IPS DF 6.9 (cell line): Measurements from ENCODE around the gene IL1RL1.
"Not testable (repeated sequence)": the region's sequence is repeated elsewhere in the genome, so short reads cannot be mapped to it uniquely, and the experiment has no call there.

Source experiments
- DNase-seq: peaks from one replicate; pipeline ENCODE4 v3.0.0-alpha.2; 2013; ENCODE audit warnings: low read depth, low spot score
- H3K27ac ChIP-seq: one replicate; pipeline ENCODE4 v1.5.1; 2013; ENCODE audit warnings: low read length, control low read depth
- H3K27me3 ChIP-seq: 2 replicates; pipeline ENCODE4 v1.6.1; 2013; ENCODE audit warnings: mild to moderate bottlenecking, low read length; ENCODE audit not compliant: control insufficient read depth, insufficient read depth
- H3K36me3 ChIP-seq: 2 replicates; pipeline ENCODE4 v1.6.1; 2013; ENCODE audit warnings: low read length; ENCODE audit not compliant: control insufficient read depth, insufficient read depth
- H3K4me1 ChIP-seq: 2 replicates; pipeline ENCODE4 v1.6.1; 2013; ENCODE audit warnings: low read length; ENCODE audit not compliant: control insufficient read depth, insufficient read depth
- H3K4me3 ChIP-seq: 2 replicates; pipeline ENCODE4 v1.5.1; 2013; ENCODE audit warnings: mild to moderate bottlenecking, low read length
- H3K9me3 ChIP-seq: 2 replicates; pipeline ENCODE4 v1.6.1; 2013; ENCODE audit warnings: low read length, inconsistent platforms; ENCODE audit not compliant: control insufficient read depth, insufficient read depth
- WGBS: extraction: QIAGEN DNeasy Blood & Tissue Kit; methylation state at CpG from one replicate; pipeline ENCODE4 v1.1.7; 2013; ENCODE audit warnings: mixed read lengths, missing lambda C conversion rate; ENCODE audit not compliant: insufficient read length, insufficient coverage; 5-methylcytosine and 5-hydroxymethylcytosine counted together

IL1RL1 gene

GRCh38 chr2:102313025-102313424 is 1.7 kb downstream of the IL1RL1 start:
- H3K27ac ChIP-seq = no peak overlapping the region

DNA sequence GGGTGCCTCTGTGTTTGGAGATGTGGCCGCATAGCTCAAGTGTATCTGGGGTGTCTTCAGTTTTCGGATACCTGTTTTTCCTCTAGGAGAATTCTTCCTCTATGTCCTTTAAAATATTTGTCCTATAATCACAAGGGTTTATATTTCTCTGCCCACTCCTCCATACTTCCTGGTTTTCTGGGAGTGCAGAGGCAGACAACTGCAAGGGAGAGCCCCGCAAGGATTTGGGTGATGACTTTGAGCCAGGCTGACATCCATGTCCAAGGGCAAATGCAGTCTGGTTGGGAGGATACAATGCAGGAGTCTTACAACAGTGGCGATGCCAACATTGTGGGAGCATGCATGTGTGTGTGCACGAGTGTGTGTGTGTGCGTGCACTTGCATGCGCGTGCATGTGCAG is 2.1 kb downstream of the IL1RL1 start:
- Histone ChIP-seq H3K9me3 (no peaks in the 10 kb centered on the region), H3K27ac (no peak overlapping the region), H3K27me3 (no peaks in the 10 kb centered on the region), H3K4me1 (no peaks in the 10 kb centered on the region), H3K4me3 (no peak overlapping the region), H3K36me3 (no peaks in the 10 kb centered on the region)
- WGBS = no CpG with 5 or more reads among the region's 8 CpGs
- DNase-seq = no peak

More at GRCh38 chr2:102313025-102313424, 1.7 kb downstream of the IL1RL1 start:
- H3K36me3 ChIP-seq = no peaks in the 10 kb centered on the region
- H3K9me3 ChIP-seq = no peaks in the 10 kb centered on the region
- no peaks in the 10 kb centered on the region for H3K4me1 ChIP-seq
- H3K27me3 ChIP-seq = no peaks in the 10 kb centered on the region
- DNase-seq = no peak
- H3K4me3 ChIP-seq = no peak overlapping the region
- no CpG with 5 or more reads among the region's 2 CpGs for WGBS

GRCh38 chr2:102313950-102314349 is 2.6 kb downstream of the IL1RL1 start:
- no CpG with 5 or more reads among the region's 3 CpGs for WGBS

GRCh38 chr2:102315921-102316320 is 4.6 kb downstream of the IL1RL1 start:
- Histone ChIP-seq H3K4me3 (no peak overlapping the region), H3K9me3 (no peaks in the 10 kb centered on the region), H3K27ac (no peak overlapping the region), H3K27me3 (no peaks in the 10 kb centered on the region), H3K36me3 (no peaks in the 10 kb centered on the region), H3K4me1 (no peaks in the 10 kb centered on the region)
- DNase-seq = no peak
- no CpG with 5 or more reads among the region's 2 CpGs for WGBS

More at GRCh38 chr2:102313950-102314349, 2.6 kb downstream of the IL1RL1 start:
- Histone ChIP-seq H3K27ac (no peak overlapping the region), H3K4me1 (no peaks in the 10 kb centered on the region), H3K36me3 (no peaks in the 10 kb centered on the region), H3K9me3 (no peaks in the 10 kb centered on the region), H3K4me3 (no peak overlapping the region), H3K27me3 (no peaks in the 10 kb centered on the region)
- DNase-seq = no peak

DNA sequence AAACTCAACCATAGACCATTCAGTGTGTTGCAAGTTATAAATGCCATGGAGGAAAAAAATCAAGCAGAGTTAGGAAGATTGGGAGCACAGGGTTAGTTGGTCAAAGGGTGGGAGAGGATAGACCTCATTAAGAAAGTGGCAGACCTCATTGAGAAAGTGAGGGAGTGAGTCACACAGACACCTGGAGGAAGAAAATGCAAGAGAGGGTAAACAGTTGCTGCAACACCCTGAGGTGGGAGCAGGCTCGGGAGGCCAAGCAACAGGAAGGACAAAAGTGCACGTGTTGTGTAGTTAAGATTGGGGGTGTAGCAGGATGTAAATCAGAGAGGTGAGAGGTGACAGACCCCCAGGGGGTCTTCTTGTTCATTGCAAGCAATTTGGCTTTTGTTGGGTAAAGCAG is 6.4 kb downstream of the IL1RL1 start:
- Histone ChIP-seq H3K4me3 (no peak overlapping the region), H3K4me1 (no peaks in the 10 kb centered on the region), H3K36me3 (no peaks in the 10 kb centered on the region), H3K27ac (no peak overlapping the region), H3K9me3 (no peaks in the 10 kb centered on the region), H3K27me3 (no peaks in the 10 kb centered on the region)
- no peak for DNase-seq
- WGBS = no CpG with 5 or more reads among the region's 2 CpGs

GRCh38 chr2:102318437-102318836 is 7.1 kb downstream of the IL1RL1 start:
- Histone ChIP-seq H3K36me3 (no peaks in the 10 kb centered on the region), H3K27ac (no peak overlapping the region), H3K4me3 (no peak overlapping the region), H3K27me3 (no peaks in the 10 kb centered on the region), H3K9me3 (no peaks in the 10 kb centered on the region), H3K4me1 (no peaks in the 10 kb centered on the region)
- no CpG with 5 or more reads among the region's 2 CpGs for WGBS
- no peak for DNase-seq

GRCh38 chr2:102321941-102322719 is 10.8 kb downstream of the IL1RL1 start:
- no CpG with 5 or more reads among the region's 6 CpGs for WGBS
- no peaks in the 10 kb centered on the region for H3K4me1 ChIP-seq
- H3K27me3 ChIP-seq = no peaks in the 10 kb centered on the region
- no peaks in the 10 kb centered on the region; the same call in 1 of the 2 replicates for H3K9me3 ChIP-seq
- H3K4me3 ChIP-seq = no peak overlapping the region
- H3K27ac ChIP-seq = no peak overlapping the region
- no peak for DNase-seq
- no peaks in the 10 kb centered on the region for H3K36me3 ChIP-seq

- DNase-seq, H3K4me3 ChIP-seq, H3K9me3 ChIP-seq, H3K27me3 ChIP-seq, H3K27ac ChIP-seq, H3K36me3 ChIP-seq, H3K4me1 ChIP-seq: not testable (repeated sequence)
- no CpG with 5 or more reads among the region's 5 CpGs for WGBS
Measured at GRCh38 chr2:102324914-102325313, 13.6 kb downstream of the IL1RL1 start.

DNA sequence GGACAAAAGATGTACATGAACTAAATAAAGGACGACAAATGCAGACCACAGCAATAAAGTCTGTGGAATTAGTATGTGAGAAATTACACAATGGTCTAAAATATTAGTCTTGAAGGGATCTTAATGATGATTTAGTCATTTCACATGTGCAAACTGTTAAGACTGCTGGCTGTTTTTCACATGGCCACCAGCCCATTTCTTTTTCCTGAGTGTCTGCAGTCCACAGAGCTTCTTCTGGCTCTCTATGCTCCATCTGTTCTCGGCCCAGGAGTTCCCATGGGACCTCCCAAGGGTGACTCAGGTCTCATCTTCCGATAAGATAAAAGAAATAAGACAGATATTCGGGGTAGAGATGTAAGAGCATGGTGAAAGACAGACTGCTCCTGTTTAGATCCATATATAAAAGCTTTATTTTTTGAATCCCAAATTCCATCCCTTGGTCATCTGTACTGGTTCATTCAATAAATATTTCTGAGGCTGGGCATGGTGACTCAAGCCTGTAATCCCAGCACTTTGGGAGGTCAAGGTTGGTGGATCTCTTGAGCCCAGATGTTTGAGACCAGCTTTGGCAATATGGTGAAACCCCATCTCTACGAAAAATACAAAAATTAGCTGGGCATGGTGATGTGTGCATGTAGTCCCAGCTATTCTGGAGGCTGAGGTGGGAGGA is 20.1 kb downstream of the IL1RL1 start:
- Histone ChIP-seq H3K27me3 (no peaks in the 10 kb centered on the region), H3K36me3 (no peaks in the 10 kb centered on the region), H3K4me3 (no peak overlapping the region), H3K27ac (no peak overlapping the region), H3K4me1 (no peaks in the 10 kb centered on the region), H3K9me3 (no peaks in the 10 kb centered on the region)
- no CpG with 5 or more reads among the region's 5 CpGs for WGBS
- DNase-seq = no peak

DNA sequence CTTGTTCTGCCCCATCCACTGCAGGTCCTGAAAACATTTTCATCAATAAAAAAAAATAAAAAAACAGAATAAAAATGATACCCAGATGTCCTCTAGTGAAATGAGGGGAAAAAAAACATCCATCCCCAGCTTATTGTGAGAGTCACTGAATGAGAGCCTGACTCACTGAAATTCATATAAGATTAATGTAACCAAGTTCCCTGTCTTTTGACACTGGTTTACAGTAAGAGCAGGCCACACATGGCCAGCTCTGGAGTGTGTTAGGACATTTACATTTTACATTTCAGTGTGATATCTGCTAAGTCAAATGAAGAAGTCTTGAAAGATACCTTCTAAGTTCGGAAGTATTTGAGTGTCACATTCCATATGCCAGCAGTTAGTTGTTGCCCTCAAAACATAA is 23.1 kb downstream of the IL1RL1 start:
- H3K27me3 ChIP-seq = no peaks in the 10 kb centered on the region
- no peaks in the 10 kb centered on the region for H3K9me3 ChIP-seq
- H3K4me3 ChIP-seq = no peak overlapping the region
- no peaks in the 10 kb centered on the region for H3K4me1 ChIP-seq
- no peaks in the 10 kb centered on the region for H3K36me3 ChIP-seq
- DNase-seq = no peak
- WGBS = no CpG with 5 or more reads among the region's 1 CpG
- no peak overlapping the region for H3K27ac ChIP-seq
